ENCODE data around the gene DLG2. TPM values are rescaled to one million over a fixed set of nuclear protein-coding genes. Genes with fewer than 3 reads are reported as not detected.

DLG2 gene
- total RNA-seq, 4 donors from 2014 or later: 11.0 to 34.2 (median 19.8) TPM

- no peak for TF ChIP-seq EP300 (IDR thresholded peaks at IDR 0.05)
- WGBS, 2 donors (ENCODE audit: low coverage in 1 of 2): 47 to 88% methylated on average over 1 of the region's 1 CpG
- no peak for ATAC-seq
- Histone ChIP-seq H3K4me3 (no peak overlapping the region), H3K9me3 (no peaks in the 10 kb centered on the region), H3K36me3 (no peaks in the 10 kb centered on the region), H3K27me3 (no peaks in the 10 kb centered on the region), H3K27ac (no peak overlapping the region), H3K4me1 (peaks cover 0 to 2% (median 0%) of the 10 kb centered on the region in 3 donors)
These were observed 1703.2 kb downstream of the DLG2 start for GRCh38 chr11:83923961-83924360.

DNA sequence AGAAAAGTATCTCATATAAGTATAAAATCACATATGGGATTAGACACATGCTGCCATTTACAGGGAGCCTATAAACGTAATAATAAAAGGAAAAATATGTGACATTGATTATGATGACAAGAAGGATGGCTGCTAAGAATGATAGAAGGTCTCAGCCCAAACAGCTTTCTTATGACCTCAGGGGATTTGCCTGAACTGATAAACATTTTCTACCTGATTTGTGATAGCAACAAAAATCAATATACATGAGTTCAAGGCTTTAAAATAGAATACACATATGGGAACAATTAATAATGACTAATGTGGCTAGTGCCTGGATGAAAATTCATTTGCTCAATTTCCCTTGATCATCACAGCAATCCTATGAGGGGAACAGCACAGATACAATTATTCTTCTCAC, 1704.2 kb downstream of the DLG2 start:
- TF ChIP-seq EP300 (IDR thresholded peaks at IDR 0.05) (no peak), POLR2A (IDR thresholded peaks at IDR 0.05) (no peak), CTCF (IDR thresholded peaks at IDR 0.05) (no peak), POLR2AphosphoS5 (IDR thresholded peaks at IDR 0.05) (no peak)
- no peak for ATAC-seq
- Histone ChIP-seq H3K27ac (no peak overlapping the region), H3K4me3 (no peak overlapping the region), H3K4me1 (peaks cover 0 to 12% (median 2%) of the 10 kb centered on the region in 3 donors), H3K9me3 (no peaks in the 10 kb centered on the region), H3K27me3 (no peaks in the 10 kb centered on the region), H3K36me3 (no peaks in the 10 kb centered on the region)
- 60 to 89% methylated on average over 1 of the region's 1 CpG for WGBS, 2 donors (ENCODE audit: low coverage in 1 of 2)

- WGBS, 2 donors (ENCODE audit: low coverage in 1 of 2): 63 to 67% methylated on average over 4 of the region's 4 CpGs
- Histone ChIP-seq H3K27me3 (no peaks in the 10 kb centered on the region), H3K36me3 (no peaks in the 10 kb centered on the region), H3K9me3 (no peaks in the 10 kb centered on the region), H3K27ac (no peak overlapping the region), H3K4me1 (peaks cover 0 to 12% (median 2%) of the 10 kb centered on the region in 3 donors), H3K4me3 (no peak overlapping the region)
- TF ChIP-seq EP300 (IDR thresholded peaks at IDR 0.05) (no peak), CTCF (IDR thresholded peaks at IDR 0.05) (no peak), POLR2AphosphoS5 (IDR thresholded peaks at IDR 0.05) (no peak), POLR2A (IDR thresholded peaks at IDR 0.05) (no peak)
- no peak for ATAC-seq
These were observed 1704.8 kb downstream of the DLG2 start for GRCh38 chr11:83922318-83922717.

DNA sequence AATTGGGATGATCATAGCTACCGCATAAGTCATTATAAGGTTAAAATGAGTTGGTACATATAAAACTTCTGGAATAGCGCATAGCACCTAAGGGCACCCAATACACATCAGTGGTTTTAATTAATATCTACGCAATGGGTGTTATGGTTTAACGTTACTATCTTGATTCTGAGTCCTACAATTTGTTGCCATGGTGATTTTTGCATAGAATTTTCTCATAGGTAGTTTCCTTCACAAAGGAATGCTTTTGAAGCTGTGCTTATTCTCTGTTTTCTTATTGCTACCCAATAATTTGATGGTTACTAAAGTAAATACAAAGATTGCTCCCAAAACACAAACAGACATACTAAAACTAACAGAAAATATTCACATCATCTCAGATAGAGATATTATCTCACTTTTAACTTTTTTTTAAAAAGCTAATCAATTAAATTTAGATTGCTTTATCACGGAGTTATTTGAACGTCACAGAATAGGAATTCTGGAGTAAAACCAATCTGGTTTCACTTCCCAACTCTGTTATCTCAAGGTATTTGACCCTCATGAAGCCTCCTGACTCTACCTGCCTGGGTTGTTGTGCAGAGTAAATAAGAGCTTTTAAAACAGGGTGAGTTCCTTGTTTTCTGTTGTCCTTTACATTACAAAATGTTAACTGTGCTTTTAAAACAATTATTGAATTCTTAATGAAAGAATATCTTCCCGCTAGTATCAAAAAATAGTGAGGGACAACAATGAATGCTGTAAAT, 1705.5 kb downstream of the DLG2 start:
- no peaks in the 10 kb centered on the region for H3K9me3 ChIP-seq
- no peak overlapping the region for H3K4me3 ChIP-seq
- H3K27me3 ChIP-seq: no peaks in the 10 kb centered on the region
- peaks cover 0 to 12% (median 2%) of the 10 kb centered on the region in 3 donors for H3K4me1 ChIP-seq
- no peak for ATAC-seq
- H3K27ac ChIP-seq: no peak overlapping the region
- H3K36me3 ChIP-seq: no peaks in the 10 kb centered on the region
- 77 to 84% methylated on average over 7 of the region's 7 CpGs for WGBS, 2 donors (ENCODE audit: low coverage in 1 of 2)
- TF ChIP-seq CTCF (IDR thresholded peaks at IDR 0.05): no peak
- TF ChIP-seq POLR2AphosphoS5 (IDR thresholded peaks at IDR 0.05): no peak
- TF ChIP-seq POLR2A (IDR thresholded peaks at IDR 0.05): no peak
- no peak for TF ChIP-seq EP300 (IDR thresholded peaks at IDR 0.05)

DNA sequence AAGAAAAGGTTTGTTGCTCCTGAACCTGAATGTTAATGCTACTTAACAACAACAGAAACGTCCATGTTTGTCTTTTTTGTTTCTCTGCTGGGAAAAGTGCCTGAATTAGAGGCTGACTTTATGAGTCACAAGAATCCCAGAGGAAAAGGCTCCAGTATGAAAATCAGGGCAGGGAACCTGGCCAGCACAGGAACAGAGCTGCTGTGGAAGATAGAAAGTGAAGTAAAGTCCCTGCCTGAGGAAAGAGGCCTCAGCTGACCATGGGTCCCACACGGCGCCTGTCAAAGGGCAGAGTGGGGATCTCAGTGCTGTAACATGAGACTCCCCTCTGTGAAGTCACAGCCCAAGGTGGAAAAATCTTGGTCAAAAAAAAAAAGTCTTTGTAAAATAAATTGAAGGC, 1708.7 kb downstream of the DLG2 start:
- H3K4me3 ChIP-seq: no peak overlapping the region
- no peak overlapping the region for H3K27ac ChIP-seq
- ATAC-seq: peak; percentile 41
- no peaks in the 10 kb centered on the region for H3K9me3 ChIP-seq
- H3K36me3 ChIP-seq: no peaks in the 10 kb centered on the region
- H3K4me1 ChIP-seq: peaks cover 0 to 12% (median 2%) of the 10 kb centered on the region in 3 donors
- no peak for TF ChIP-seq POLR2AphosphoS5 (IDR thresholded peaks at IDR 0.05)
- TF ChIP-seq EP300 (IDR thresholded peaks at IDR 0.05): no peak
- TF ChIP-seq CTCF (IDR thresholded peaks at IDR 0.05): no peak
- TF ChIP-seq POLR2A (IDR thresholded peaks at IDR 0.05): no peak
- no peaks in the 10 kb centered on the region for H3K27me3 ChIP-seq
- WGBS, 2 donors (ENCODE audit: low coverage in 1 of 2): 23 to 47% methylated on average over 3 of the region's 3 CpGs
